ENCODE results near the gene TNRC6B.

- TF ChIP-seq CTCF (IDR thresholded peaks at IDR 0.05; ENCODE audit: low read length): no peak
- TF ChIP-seq EZH2 (IDR thresholded peaks at IDR 0.05; ENCODE audit: borderline replicate concordance, low read length): no peak
Observed at GRCh38 chr22:40310768-40311120, 133.0 kb downstream of the TNRC6B start.

Data from OCI-LY1 (cell line).